Nephron (organoid): ENCODE measurements around the gene LORICRIN.

Source experiments
- H3K27ac Mint-ChIP-seq, 3 experiments: 2 replicates each; pipeline ENCODE4 v1.8.0; 2020; ENCODE audit warnings: mixed read lengths in 3 of 3, mild to moderate bottlenecking in 2 of 3, moderate library complexity in 1 of 3
- H3K27me3 Mint-ChIP-seq: 2 replicates; pipeline ENCODE4 v1.8.0; 2021; ENCODE audit warnings: low read depth, mild to moderate bottlenecking, moderate library complexity, mixed read lengths
- H3K36me3 Mint-ChIP-seq: 2 replicates; pipeline ENCODE4 v1.8.0; 2020; ENCODE audit warnings: low read depth, mixed read lengths
- H3K4me1 Mint-ChIP-seq: 2 replicates; pipeline ENCODE4 v1.8.0; 2020; ENCODE audit warnings: mixed read lengths
- H3K4me3 Mint-ChIP-seq, 3 experiments: 2 replicates each; pipeline ENCODE4 v1.8.0; 2020; ENCODE audit warnings: mild to moderate bottlenecking in 3 of 3, mixed read lengths in 3 of 3, moderate library complexity in 2 of 3
- H3K9me3 Mint-ChIP-seq: 2 replicates; pipeline ENCODE4 v1.8.0; 2020; ENCODE audit warnings: mixed read lengths
- CTCF ChIP-seq, 3 experiments: fragments of 200-600 bp; sonication (generic); IDR thresholded peaks; one replicate each; pipeline ENCODE4 v1.5.0; 2021; ENCODE audit warnings: antibody characterized with exemption in 3 of 3; ENCODE audit not compliant: unreplicated experiment in 3 of 3

Gene LORICRIN

GRCh38 chr1:153292740-153293479, 33.4 kb downstream of the LORICRIN start:
- TF ChIP-seq CTCF (IDR thresholded peaks at IDR 0.05; ENCODE audit: unreplicated experiment in 3 of 3) = no peak
- Mint-ChIP-seq H3K27ac (no peak overlapping the region), H3K36me3 (no peaks in the 10 kb centered on the region), H3K4me1 (no peaks in the 10 kb centered on the region), H3K4me3 (no peak overlapping the region), H3K27me3 (peaks cover 9% of the 10 kb centered on the region), H3K9me3 (no peaks in the 10 kb centered on the region)

DNA sequence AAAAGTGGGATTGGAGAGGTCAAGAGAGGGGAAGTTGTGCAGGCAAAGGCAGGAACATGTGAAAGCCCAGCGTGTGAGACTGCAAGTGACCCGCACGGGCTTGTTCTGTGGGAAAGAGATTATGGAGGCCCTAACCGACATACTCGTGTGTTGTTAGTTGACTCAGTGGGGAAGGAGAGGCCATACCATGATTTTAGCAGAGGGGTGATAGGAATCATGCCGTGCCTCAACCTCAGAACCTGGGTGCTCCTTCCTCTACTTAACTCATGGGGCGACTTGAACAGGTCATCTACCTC, 33.9 kb downstream of the LORICRIN start:
- TF ChIP-seq CTCF (IDR thresholded peaks at IDR 0.05; ENCODE audit: unreplicated experiment in 3 of 3) = no peak
- Mint-ChIP-seq H3K4me3 (no peak overlapping the region), H3K9me3 (no peaks in the 10 kb centered on the region), H3K4me1 (no peaks in the 10 kb centered on the region), H3K27me3 (peaks cover 9% of the 10 kb centered on the region), H3K27ac (no peak overlapping the region), H3K36me3 (no peaks in the 10 kb centered on the region)

GRCh38 chr1:153293851-153294250, 34.4 kb downstream of the LORICRIN start:
- no peak for TF ChIP-seq CTCF (IDR thresholded peaks at IDR 0.05; ENCODE audit: unreplicated experiment in 3 of 3)
- H3K27ac Mint-ChIP-seq = no peak overlapping the region
- H3K27me3 Mint-ChIP-seq = peaks cover 10% of the 10 kb centered on the region

GRCh38 chr1:153302308-153302707, 42.8 kb downstream of the LORICRIN start:
- H3K36me3 Mint-ChIP-seq = no peaks in the 10 kb centered on the region
- H3K4me3 Mint-ChIP-seq = no peak overlapping the region
- no peaks in the 10 kb centered on the region for H3K4me1 Mint-ChIP-seq
- no peak for TF ChIP-seq CTCF (IDR thresholded peaks at IDR 0.05; ENCODE audit: unreplicated experiment in 3 of 3)
- peaks cover 36% of the 10 kb centered on the region for H3K27me3 Mint-ChIP-seq
- H3K9me3 Mint-ChIP-seq = no peaks in the 10 kb centered on the region
- no peak overlapping the region for H3K27ac Mint-ChIP-seq

More at GRCh38 chr1:153293851-153294250, 34.4 kb downstream of the LORICRIN start:
- Mint-ChIP-seq H3K4me3 (no peak overlapping the region), H3K36me3 (no peaks in the 10 kb centered on the region), H3K9me3 (no peaks in the 10 kb centered on the region), H3K4me1 (no peaks in the 10 kb centered on the region)

DNA sequence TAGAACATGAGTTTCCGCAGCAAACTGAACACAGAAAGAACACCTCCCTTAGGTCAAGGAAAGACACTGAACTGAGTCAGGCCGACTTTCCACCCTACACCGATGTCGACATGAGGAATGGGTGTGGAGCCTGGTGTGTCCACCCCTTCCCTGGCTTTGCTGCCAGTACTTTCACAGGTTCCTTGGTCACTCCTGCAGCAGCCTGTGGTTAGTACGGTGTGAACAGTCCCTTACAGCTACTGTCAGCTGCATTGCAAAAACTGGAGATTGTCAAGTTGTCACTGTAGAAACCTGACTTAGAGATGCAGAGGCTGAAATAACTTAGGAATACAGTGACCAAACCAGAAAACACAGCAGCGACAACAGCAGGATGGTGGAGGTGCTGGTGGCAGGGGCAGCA, 46.2 kb downstream of the LORICRIN start:
- no peaks in the 10 kb centered on the region for H3K36me3 Mint-ChIP-seq
- no peak overlapping the region for H3K4me3 Mint-ChIP-seq
- H3K4me1 Mint-ChIP-seq = no peaks in the 10 kb centered on the region

More for the DNA sequence above, 46.2 kb downstream of the LORICRIN start:
- Mint-ChIP-seq H3K9me3 (no peaks in the 10 kb centered on the region), H3K27ac (no peak overlapping the region), H3K27me3 (peaks cover 35% of the 10 kb centered on the region)
- no peak for TF ChIP-seq CTCF (IDR thresholded peaks at IDR 0.05; ENCODE audit: unreplicated experiment in 3 of 3)
